Large intestine (tissue), 3 donors: ENCODE data around the gene RASA3. TPM values are rescaled to one million over a fixed set of nuclear protein-coding genes. Genes with fewer than 3 reads are reported as not detected.
"Not testable (repeated sequence)": the region's sequence is repeated elsewhere in the genome, so short reads cannot be mapped to it uniquely, and the experiment has no call there.

Source experiments
- DNase-seq, 2 donors: peaks; one replicate each; pipeline versions ENCODE4 v3.0.0 to v3.0.0-alpha.2; 2013
- H3K27ac ChIP-seq: one replicate; pipeline ENCODE4 v1.5.1; 2013; ENCODE audit warnings: low read length
- H3K27me3 ChIP-seq: 2 replicates; pipeline ENCODE4 v1.6.1; 2013; ENCODE audit warnings: low read length; ENCODE audit not compliant: control insufficient read depth, insufficient read depth
- H3K36me3 ChIP-seq: 2 replicates; pipeline ENCODE4 v1.6.1; 2013; ENCODE audit warnings: low read length; ENCODE audit not compliant: control insufficient read depth, insufficient read depth
- H3K4me1 ChIP-seq: one replicate; pipeline ENCODE4 v1.6.1; 2013; ENCODE audit warnings: low read length; ENCODE audit not compliant: control insufficient read depth, insufficient read depth
- H3K4me3 ChIP-seq: one replicate; pipeline ENCODE4 v1.5.1; 2013; ENCODE audit warnings: low read length
- H3K9me3 ChIP-seq: one replicate; pipeline ENCODE4 v1.6.1; 2013; ENCODE audit warnings: mild to moderate bottlenecking, low read depth, low read length, moderate library complexity; ENCODE audit not compliant: control insufficient read depth
- WGBS: methylation state at CpG from one replicate; pipeline ENCODE4 v1.1.5; 2013; ENCODE audit warnings: low lambda C conversion rate; ENCODE audit not compliant: insufficient coverage; 5-methylcytosine and 5-hydroxymethylcytosine counted together
- polyA plus RNA-seq: library from polyadenylated mRNA; unstranded; fragments of 120-200 nt; gene quantifications from one replicate; pipeline ENCODE4 v1.2.1, GENCODE V29; 2013

Gene RASA3
- polyA plus RNA-seq, 1 donor, result 8.3 TPM

DNA sequence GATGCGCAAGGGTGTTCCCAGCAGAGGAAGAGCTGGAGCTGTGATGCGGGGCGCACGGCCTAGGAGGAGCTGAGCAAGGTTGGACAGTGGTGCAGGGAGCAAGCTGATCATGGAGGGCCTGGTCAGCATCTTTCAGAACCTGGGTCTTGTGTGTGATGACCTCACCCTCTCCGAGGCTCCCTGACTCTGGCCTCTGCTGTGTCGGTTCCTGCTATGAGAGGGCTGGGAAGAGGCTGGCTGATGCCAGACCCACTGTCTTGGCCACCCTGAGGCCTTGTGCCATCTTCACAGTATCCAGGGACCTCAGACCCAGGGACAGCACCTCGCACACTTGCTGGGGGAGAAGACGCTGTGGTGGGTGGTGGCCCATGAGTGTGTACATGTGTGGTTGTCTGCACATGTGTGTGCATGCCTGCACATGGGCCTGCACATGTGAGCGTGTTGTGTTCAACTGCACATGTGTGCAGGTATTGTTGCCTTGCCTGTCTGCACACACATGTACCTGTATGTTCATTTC lies 142.0 kb downstream of the RASA3 start:
- H3K9me3 ChIP-seq, result no peaks in the 10 kb centered on the region
- peaks cover 18% of the 10 kb centered on the region for H3K36me3 ChIP-seq
- H3K4me1 ChIP-seq, result no peaks in the 10 kb centered on the region
- DNase-seq, result no peak
- no peak overlapping the region for H3K4me3 ChIP-seq
- H3K27ac ChIP-seq, result no peak overlapping the region
- H3K27me3 ChIP-seq, result no peaks in the 10 kb centered on the region
- WGBS, result no CpG with 5 or more reads among the region's 9 CpGs

DNA sequence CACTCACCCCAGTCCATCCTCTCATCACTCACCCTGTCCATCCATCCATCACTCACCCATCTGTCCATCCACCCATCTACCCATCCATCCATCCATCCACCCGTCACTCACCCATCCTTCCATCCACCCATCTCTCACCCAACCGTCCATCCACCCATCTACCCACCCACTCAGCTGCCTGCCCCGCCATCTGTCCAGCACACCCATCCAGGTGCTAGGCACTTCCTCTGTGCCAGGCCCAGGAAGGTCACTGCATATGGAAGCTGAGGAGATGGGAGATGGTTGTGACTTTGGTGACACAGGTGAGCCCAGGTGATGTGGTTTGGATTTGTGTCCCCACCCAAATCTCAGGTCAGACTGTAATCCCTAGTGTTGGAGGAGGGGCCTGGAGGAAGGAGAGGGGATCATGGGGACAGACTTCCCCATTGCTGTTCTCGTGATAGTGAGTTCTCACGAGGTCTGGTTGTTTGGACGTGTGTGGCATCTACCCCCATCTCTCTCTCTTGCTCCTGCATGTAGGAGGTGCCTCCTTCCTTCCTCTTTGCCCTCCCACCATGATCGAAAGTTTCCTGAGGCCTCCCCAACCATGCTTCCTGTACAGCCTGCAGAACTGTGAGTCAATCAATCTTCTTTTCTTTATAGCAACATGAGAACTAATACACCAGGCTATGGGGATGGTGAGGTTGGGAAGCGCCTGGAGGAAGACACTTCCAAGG lies 142.7 kb downstream of the RASA3 start:
- WGBS, result 100% methylated on average over 1 of the region's 8 CpGs
- H3K36me3 ChIP-seq, result peaks cover 13% of the 10 kb centered on the region
- no peaks in the 10 kb centered on the region for H3K9me3 ChIP-seq
- H3K4me1 ChIP-seq, result no peaks in the 10 kb centered on the region
- no peak overlapping the region for H3K4me3 ChIP-seq
- no peak for DNase-seq
- H3K27ac ChIP-seq, result no peak overlapping the region
- no peaks in the 10 kb centered on the region for H3K27me3 ChIP-seq

DNA sequence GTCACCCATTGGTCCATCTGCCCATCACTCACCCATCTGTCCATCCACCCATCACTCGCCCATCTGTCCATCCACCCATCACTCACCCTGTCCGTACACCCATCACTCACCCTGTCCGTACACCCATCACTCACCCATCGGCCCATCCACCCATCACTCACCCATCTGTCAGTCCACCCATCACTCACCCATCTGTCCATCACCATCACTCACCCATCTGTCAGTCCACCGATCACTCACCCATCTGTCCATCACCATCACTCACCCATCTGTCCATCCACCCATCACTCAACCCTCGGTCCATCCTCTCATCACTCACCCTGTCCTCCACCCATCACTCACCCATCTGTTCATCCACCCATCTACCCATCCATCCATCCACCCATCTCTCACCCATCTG lies 143.6 kb downstream of the RASA3 start:
- not testable (repeated sequence) for H3K9me3 ChIP-seq, H3K27me3 ChIP-seq, H3K4me1 ChIP-seq, H3K4me3 ChIP-seq, DNase-seq, H3K27ac ChIP-seq
- 100% methylated on average over 1 of the region's 6 CpGs for WGBS
- H3K36me3 ChIP-seq, result peaks cover 13% of the 10 kb centered on the region

DNA sequence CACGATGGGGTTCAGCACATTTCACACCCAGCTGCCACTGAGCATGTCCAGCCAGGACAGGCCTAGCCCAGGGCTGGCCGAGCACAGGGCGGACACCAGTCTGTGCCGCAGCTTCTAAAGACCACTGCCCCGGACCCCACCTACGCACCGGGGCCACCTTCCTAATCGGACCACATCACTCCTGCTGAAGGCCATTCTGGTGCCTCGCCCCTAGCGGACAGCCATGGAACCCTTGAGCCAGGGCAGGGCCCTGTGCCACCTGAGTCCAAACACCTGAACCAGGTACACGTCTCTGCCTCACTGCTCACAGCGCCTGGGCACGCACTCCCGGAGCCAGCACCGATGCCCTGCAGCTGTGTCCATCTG lies 150.1 kb downstream of the RASA3 start:
- Histone ChIP-seq H3K4me3 (no peak overlapping the region), H3K27ac (no peak overlapping the region), H3K36me3 (peaks cover 22% of the 10 kb centered on the region), H3K27me3 (no peaks in the 10 kb centered on the region), H3K4me1 (no peaks in the 10 kb centered on the region), H3K9me3 (no peaks in the 10 kb centered on the region)
- DNase-seq, result no peak
- no CpG with 5 or more reads among the region's 15 CpGs for whole genome bisulfite sequencing

DNA sequence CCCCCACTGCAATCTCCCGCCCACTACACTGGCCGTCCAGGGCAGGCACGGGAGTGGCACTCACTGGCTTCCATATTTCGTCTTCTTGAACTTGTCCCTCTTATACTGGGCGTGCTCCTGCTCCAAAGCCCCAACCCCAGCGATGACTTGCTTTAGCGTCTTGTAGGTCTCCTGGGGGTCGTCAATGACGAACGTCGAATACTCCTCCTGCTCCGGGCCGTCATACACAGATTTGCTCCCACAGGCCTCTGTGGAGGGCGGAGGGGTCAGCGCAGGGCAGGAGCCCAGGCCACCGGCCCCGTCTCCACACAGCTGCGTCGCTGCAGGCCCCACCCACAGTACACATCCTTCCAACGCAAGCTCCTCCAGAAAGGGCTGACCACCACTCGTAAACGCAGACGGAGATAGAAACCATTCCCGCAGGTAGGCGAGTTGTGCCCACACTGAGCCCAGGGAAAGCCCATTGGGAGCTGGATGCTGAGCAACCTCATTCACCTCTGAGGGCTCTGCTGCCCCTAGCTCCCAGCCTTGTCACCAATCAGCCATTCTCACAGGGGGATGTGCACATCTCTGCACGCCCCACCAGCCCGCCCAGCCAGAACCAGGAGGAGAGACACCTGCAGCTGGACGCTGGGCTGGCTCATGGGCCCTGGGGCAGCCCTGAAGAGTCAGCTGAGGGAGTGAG lies 150.7 kb downstream of the RASA3 start:
- H3K36me3 ChIP-seq, result peaks cover 22% of the 10 kb centered on the region
- no peak overlapping the region for H3K4me3 ChIP-seq
- no peak overlapping the region for H3K27ac ChIP-seq
- no peak for DNase-seq
- no peaks in the 10 kb centered on the region for H3K27me3 ChIP-seq
- no CpG with 5 or more reads among the region's 28 CpGs for WGBS
- no peaks in the 10 kb centered on the region for H3K9me3 ChIP-seq
- no peaks in the 10 kb centered on the region for H3K4me1 ChIP-seq

DNA sequence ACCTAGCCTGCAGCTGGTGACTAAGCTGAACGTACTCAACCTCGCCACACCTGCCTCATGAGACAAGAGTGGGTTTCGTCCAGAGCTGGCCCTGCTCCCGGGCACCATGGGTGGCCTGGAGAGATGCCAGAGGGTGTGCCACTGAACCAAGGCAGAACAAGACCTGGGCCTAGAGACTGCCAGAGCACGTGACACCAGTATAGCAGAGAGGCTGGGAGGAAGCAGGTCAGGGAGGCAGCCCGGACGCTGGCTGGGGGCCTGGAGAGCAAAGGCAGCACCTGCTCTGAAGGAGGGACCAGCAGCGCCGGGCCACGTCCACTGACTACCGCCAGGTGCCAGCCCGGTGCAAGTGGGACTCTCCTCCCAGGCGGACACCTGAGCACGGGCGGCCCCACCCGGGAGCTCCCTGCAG lies 151.2 kb downstream of the RASA3 start:
- Histone ChIP-seq H3K4me3 (no peak overlapping the region), H3K9me3 (no peaks in the 10 kb centered on the region), H3K36me3 (peaks cover 22% of the 10 kb centered on the region), H3K27me3 (no peaks in the 10 kb centered on the region), H3K4me1 (no peaks in the 10 kb centered on the region), H3K27ac (no peak overlapping the region)
- no peak for DNase-seq
- no CpG with 5 or more reads among the region's 16 CpGs for WGBS

DNA sequence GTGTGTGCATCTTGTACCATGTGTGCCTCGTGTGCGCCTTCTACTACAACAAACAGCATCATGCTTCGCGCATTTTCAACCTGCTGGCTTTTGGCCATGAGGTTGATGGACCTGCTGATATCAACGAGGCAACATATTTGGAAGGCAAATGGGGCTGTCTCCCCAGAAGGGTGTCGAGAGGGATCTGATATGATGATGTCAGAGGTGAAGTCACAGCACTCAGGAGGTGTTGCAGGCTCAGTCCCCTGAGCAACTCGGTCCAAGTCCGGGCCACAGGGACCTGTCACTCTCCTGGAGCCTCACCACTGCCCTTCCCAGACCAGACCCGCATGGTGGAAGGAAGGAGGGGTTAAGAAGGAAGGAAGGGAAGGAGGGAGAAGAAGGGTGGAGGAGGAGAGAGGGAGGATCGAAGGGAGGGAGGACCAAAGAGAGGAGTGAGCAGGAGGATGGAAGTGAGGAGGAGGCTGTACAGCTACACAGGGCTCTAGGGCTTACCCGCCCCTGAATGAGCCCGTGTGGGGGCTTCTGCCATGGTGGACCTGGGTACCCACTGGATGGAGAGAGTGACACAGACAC lies 151.8 kb downstream of the RASA3 start:
- 100% methylated on average over 1 of the region's 12 CpGs for WGBS
- Histone ChIP-seq H3K4me3 (no peak overlapping the region), H3K36me3 (peaks cover 23% of the 10 kb centered on the region), H3K27me3 (no peaks in the 10 kb centered on the region), H3K9me3 (no peaks in the 10 kb centered on the region), H3K27ac (no peak overlapping the region), H3K4me1 (no peaks in the 10 kb centered on the region)
- DNase-seq, result no peak

DNA sequence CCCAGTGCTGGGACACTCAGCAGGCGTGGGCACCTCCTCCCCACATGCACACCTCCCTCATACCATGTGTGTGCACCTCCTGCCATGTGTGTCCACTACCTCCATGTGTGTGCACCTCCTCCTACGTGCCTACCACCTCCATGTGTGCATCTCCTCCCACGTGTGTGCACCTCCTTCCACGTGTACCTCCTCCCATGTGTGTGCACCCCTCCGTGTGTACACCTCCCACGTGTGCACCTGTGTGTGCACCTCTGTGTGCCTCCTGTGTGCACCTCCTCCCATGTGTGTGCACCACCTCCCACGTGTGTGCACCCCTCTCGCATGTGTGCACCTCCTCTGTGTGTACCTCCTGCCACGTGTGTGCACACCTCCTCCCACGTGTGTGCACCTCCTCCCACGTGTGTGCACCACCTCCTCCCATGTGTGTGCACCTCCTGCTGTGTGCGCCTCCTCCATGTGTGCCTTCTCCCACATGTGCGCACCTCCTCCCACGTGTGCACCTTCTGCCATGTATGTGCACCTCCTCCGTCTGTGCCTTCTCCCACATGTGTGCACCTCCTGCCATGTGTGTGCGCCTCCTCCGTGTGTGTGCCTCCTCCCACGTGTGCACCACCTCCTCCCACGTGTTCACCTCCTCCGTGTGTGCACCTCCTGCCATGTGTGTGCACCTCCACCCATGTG lies 152.5 kb downstream of the RASA3 start:
- Histone ChIP-seq H3K36me3 (peaks cover 28% of the 10 kb centered on the region), H3K9me3 (no peaks in the 10 kb centered on the region), H3K4me1 (no peaks in the 10 kb centered on the region), H3K27ac (no peak overlapping the region), H3K27me3 (no peaks in the 10 kb centered on the region), H3K4me3 (no peak overlapping the region)
- DNase-seq, result no peak
- WGBS, result 93% methylated on average over 3 of the region's 20 CpGs

DNA sequence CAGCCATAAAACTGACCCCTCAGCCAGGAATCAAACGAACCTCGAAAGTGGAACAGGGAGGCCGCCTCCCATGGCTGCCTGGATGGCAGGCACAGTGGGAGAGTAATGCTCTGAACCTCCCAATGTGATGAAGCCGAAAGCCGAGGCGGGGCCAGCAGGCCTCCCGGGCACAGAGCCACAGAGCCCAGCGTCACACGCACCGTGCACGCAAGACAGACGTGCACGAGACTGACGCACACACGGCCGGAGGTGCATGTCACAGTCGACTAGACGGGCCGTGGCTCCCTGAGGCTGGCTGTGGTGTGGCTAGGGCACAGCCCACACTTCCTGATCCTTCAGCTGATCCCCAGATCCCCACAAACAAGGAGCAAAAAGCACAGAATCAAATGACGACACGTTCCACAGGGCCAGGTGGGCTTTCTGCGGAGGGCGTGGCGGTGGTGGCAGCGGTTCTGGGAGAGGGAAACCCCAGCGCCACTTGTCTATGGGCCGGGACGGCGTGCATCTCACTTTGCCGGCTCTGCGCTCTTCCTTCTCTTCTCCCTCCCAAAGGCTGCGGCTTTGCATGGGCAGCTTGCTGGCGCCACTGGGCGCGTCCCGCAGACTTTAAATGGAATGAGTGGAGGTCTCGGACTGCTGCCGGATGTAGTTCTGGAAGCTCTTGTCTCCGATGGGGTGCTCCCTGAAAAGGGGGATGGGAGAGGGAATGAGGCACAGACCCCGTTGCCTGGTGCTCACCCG lies 153.5 kb downstream of the RASA3 start:
- Histone ChIP-seq H3K27me3 (no peaks in the 10 kb centered on the region), H3K36me3 (peaks cover 28% of the 10 kb centered on the region), H3K4me3 (no peak overlapping the region), H3K9me3 (no peaks in the 10 kb centered on the region), H3K27ac (no peak overlapping the region), H3K4me1 (no peaks in the 10 kb centered on the region)
- no CpG with 5 or more reads among the region's 41 CpGs for WGBS
- no peak for DNase-seq

DNA sequence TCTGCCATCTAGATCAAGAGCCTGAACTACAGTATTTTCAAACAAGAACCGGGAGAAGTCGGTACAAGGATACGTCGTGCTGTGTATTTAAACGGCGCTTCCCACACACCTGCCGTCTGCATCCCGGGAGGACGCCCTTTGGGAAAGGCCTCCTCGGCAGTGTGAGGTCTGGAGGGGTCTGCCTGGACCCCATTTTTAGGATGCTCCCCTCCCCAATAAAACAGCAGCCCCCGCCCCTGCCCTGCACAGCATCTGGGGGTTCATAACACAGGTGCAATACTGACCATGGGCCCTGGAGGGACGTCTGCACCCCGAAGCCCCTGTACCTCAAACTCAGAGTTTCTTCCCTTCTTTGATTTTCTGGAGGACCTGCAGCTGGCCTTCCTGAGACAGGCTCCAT lies 154.4 kb downstream of the RASA3 start:
- peaks cover 4% of the 10 kb centered on the region for H3K9me3 ChIP-seq
- no CpG with 5 or more reads among the region's 13 CpGs for WGBS
- H3K4me1 ChIP-seq, result no peaks in the 10 kb centered on the region
- H3K27me3 ChIP-seq, result no peaks in the 10 kb centered on the region
- no peak overlapping the region for H3K4me3 ChIP-seq
- no peak overlapping the region for H3K27ac ChIP-seq
- H3K36me3 ChIP-seq, result peaks cover 28% of the 10 kb centered on the region
- DNase-seq, result no peak
